ENCODE measurements around the gene LCMT1. TPM values are rescaled to one million over a fixed set of nuclear protein-coding genes. Genes with fewer than 3 reads are reported as not detected.
"Not testable (repeated sequence)": the region's sequence is repeated elsewhere in the genome, so short reads cannot be mapped to it uniquely, and the experiment has no call there.

LCMT1 gene
- 25.4 and 30.2 TPM in 2 replicates for total RNA-seq

DNA sequence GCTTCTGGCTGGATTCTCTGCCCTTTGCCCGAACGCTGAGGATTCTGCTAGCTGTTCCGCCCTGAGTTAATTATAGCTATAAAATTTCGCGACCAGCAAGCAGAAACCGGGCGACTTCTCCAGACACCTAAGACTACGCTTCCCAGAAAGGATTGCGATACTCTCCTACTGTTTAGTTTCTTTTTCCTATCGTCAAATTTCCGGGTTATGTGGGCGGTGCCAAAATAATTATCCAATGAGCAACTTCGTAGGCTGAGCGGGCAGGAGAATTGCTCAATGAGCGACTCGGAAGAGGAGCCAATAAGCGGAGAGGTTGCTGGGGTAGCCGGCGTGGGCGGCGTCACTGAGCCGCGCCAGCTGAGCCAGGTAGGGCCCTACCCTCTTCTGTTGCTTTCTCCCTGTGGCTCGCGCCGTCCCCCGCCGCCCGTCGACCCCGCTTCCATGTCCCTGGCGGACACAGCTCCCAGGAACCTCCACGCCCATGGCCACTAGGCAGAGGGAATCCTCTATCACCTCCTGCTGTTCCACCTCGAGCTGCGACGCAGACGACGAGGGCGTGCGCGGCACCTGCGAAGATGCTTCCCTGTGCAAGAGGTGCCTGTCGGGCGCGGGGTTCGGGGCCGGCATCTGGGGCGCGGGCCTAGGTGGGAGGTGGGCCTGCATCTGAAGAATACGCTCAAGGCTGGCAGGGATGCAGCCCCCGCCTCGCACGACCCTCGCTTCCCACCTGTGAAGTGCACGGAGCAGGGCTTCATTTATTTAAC is at the start of gene LCMT1:
TSS of gene LCMT1 (plus strand) at position 340 of the 764 bp plus-strand sequence. CDS start at position 482, 142 bp downstream.
- peak within 1 kb of the TSS; percentile 84 for H3K4me3 ChIP-seq (ENCODE audit: low read depth, low read length)
- TF ChIP-seq, protein P1, sequence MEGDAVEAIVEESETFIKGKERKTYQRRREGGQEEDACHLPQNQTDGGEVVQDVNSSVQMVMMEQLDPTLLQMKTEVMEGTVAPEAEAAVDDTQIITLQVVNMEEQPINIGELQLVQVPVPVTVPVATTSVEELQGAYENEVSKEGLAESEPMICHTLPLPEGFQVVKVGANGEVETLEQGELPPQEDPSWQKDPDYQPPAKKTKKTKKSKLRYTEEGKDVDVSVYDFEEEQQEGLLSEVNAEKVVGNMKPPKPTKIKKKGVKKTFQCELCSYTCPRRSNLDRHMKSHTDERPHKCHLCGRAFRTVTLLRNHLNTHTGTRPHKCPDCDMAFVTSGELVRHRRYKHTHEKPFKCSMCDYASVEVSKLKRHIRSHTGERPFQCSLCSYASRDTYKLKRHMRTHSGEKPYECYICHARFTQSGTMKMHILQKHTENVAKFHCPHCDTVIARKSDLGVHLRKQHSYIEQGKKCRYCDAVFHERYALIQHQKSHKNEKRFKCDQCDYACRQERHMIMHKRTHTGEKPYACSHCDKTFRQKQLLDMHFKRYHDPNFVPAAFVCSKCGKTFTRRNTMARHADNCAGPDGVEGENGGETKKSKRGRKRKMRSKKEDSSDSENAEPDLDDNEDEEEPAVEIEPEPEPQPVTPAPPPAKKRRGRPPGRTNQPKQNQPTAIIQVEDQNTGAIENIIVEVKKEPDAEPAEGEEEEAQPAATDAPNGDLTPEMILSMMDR (IDR thresholded peaks at IDR 0.05; ENCODE audit: insufficient read depth, low read depth, low read length), result no peak
- DNase-seq (ENCODE audit: low read depth), result peak; percentile 99

DNA sequence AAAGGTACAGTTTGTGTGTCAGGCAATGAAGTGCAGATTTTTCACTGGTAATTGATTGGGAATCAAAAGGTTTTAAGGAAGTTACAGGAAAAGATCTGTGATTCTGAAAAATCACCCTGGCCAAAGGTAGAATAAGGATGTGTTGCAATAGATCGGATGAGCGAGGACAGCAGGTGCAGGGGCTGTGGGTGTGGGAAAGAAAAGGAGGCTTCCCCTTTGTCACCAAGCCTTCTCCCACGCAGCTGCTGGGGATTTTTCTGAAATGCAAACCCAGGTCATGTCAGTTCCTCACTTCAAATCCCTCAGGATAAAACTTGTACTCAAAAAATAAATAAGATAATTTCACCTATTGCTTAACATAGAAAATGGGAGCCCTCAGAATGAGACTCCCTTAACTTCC is 48.4 kb upstream of the LCMT1 start:
- DNase-seq (ENCODE audit: low read depth), result no peak
- H3K4me3 ChIP-seq (ENCODE audit: low read depth, low read length), result no peak overlapping the region
- TF ChIP-seq, protein P1 (IDR thresholded peaks at IDR 0.05; ENCODE audit: insufficient read depth, low read depth, low read length), result no peak

DNA sequence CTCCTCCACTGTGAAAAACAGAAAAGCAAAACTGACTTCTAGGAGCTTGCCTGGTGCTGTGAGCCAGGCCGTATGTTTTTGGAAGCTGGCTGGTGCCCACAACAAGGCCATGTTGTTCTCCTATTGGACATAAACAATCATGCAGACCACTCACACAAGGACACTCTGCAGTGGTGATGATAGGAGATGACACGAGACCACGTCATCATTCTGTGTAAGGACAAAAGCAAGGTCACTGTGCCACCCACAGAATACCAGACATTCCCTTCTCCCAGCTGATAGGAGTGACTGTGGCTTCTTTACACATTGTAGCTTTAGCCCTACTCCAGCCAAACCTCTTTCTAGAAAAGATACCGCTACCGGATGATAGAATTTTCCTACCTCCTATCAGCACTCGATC is 47.7 kb upstream of the LCMT1 start:
- DNase-seq (ENCODE audit: low read depth), result no peak
- TF ChIP-seq, protein P1 (IDR thresholded peaks at IDR 0.05; ENCODE audit: insufficient read depth, low read depth, low read length), result no peak
- H3K4me3 ChIP-seq (ENCODE audit: low read depth, low read length), result no peak overlapping the region

DNA sequence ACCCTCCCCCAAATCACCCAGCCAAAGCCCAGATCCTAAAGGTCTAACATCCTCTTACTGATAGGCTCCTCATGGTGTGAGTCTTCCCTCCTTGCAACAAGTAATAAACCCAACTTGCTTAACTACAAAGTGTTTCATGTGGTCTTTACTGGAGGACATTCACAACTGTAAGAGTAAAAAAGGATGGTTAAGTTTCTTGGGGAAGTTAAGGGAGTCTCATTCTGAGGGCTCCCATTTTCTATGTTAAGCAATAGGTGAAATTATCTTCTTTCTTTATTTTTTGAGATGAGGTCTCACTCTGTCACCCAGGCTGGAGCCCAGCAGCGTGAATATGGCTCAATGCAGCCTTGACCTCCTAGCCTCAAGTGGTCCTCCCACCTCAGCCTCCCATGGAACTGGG is 47.3 kb upstream of the LCMT1 start:
- DNase-seq (ENCODE audit: low read depth); H3K4me3 ChIP-seq (ENCODE audit: low read depth, low read length): not testable (repeated sequence)

DNA sequence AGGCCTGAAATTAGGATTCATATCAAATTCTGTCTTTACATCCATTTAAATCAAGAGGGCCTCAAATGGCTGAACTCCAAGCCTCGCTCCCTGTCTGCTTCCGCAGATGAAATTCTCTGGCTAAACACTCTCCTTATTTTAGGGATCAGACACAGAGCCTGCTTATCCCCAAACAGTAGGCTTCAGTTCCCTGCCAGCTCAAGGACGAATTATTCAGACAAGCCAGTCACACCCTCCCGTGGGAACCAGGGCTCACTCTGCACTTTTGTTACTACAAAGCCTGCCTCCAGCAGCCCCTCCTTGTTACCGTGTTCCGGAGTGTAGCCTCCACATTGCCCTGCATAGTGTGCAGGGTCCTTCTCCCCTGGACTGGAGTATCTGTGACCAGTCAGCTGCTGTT is 46.6 kb upstream of the LCMT1 start:
- TF ChIP-seq, protein P1 (IDR thresholded peaks at IDR 0.05; ENCODE audit: insufficient read depth, low read depth, low read length), result no peak
- no peak for DNase-seq (ENCODE audit: low read depth)
- no peak overlapping the region for H3K4me3 ChIP-seq (ENCODE audit: low read depth, low read length)

DNA sequence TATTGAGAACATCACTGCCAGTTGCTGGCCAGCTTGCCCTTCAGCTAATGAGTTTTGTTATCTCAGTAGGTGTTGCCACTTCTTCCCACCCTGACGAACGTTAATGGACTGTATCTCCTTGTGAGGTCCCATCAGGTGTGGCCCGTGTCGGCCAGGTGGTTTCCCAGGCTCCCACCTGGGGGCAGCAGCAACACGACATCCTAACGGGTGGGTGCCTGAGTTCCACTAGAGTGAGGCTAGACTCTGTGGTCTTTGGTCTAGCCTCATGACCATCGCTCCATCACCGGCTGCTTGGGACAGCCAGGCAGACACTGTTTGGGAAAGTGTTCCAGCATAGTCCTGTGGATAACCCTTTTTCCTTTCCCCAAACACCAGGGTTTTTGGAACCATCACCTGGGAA is 45.6 kb upstream of the LCMT1 start:
- DNase-seq (ENCODE audit: low read depth), result no peak
- no peak overlapping the region for H3K4me3 ChIP-seq (ENCODE audit: low read depth, low read length)
- TF ChIP-seq, protein P1 (IDR thresholded peaks at IDR 0.05; ENCODE audit: insufficient read depth, low read depth, low read length), result no peak

DNA sequence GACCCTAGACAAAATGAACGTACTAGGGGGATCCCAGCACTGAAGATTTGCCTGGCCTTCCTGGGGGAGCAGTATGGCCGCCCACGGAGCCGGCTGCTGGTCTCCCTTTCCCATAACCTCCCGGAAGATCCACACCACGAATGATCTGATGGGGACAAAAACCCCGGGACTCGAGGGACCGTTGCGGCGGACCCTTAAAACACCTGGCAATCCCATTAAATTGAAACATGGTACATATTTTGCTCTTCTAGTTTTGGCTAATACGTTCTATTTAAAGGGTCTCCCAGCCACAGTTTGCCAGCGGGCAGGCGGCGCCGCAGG is 45.2 kb upstream of the LCMT1 start:
- peak overlapping the region; percentile 69 for H3K4me3 ChIP-seq (ENCODE audit: low read depth, low read length)
- TF ChIP-seq, protein P1 (IDR thresholded peaks at IDR 0.05; ENCODE audit: insufficient read depth, low read depth, low read length), result no peak
- DNase-seq (ENCODE audit: low read depth), result no peak

All from fibroblast of villous mesenchyme (primary cell).